ENCODE data around the gene HDAC3.

The HDAC3 gene

GRCh38 chr5:141605523-141606277 lies 30.9 kb downstream of the HDAC3 start:
- peak; percentile 43 to 52 for DNase-seq (ENCODE audit: low read depth in 2 of 2, low spot score in 1 of 2)

GRCh38 chr5:141603923-141604717 lies 32.5 kb downstream of the HDAC3 start:
- no peak for DNase-seq (ENCODE audit: low read depth in 2 of 2, low spot score in 1 of 2)

- DNase-seq (ENCODE audit: low read depth in 2 of 2, low spot score in 1 of 2), result no peak
These were observed 34.0 kb downstream of the HDAC3 start for GRCh38 chr5:141602606-141603005.

- no peak for DNase-seq (ENCODE audit: low read depth in 2 of 2, low spot score in 1 of 2)
These were observed 38.0 kb downstream of the HDAC3 start for GRCh38 chr5:141598391-141599345.

- no peak for DNase-seq (ENCODE audit: low read depth in 2 of 2, low spot score in 1 of 2)
These were observed 38.8 kb downstream of the HDAC3 start for GRCh38 chr5:141597814-141598213.

GRCh38 chr5:141597394-141597793 lies 39.3 kb downstream of the HDAC3 start:
- DNase-seq (ENCODE audit: low read depth in 2 of 2, low spot score in 1 of 2), result no peak

GRCh38 chr5:141596867-141597266 lies 39.8 kb downstream of the HDAC3 start:
- no peak for DNase-seq (ENCODE audit: low read depth in 2 of 2, low spot score in 1 of 2)

- no peak for DNase-seq (ENCODE audit: low read depth in 2 of 2, low spot score in 1 of 2)
These were observed 46.5 kb downstream of the HDAC3 start for GRCh38 chr5:141590127-141590526.

- DNase-seq (ENCODE audit: low read depth in 2 of 2, low spot score in 1 of 2), result no peak
These were observed 50.4 kb downstream of the HDAC3 start for GRCh38 chr5:141586246-141586645.

- no peak for DNase-seq (ENCODE audit: low read depth in 2 of 2, low spot score in 1 of 2)
These were observed 51.1 kb downstream of the HDAC3 start for GRCh38 chr5:141585594-141585993.

- DNase-seq (ENCODE audit: low read depth in 2 of 2, low spot score in 1 of 2), result no peak
These were observed 62.5 kb downstream of the HDAC3 start for GRCh38 chr5:141574122-141574510.

- no peak for DNase-seq (ENCODE audit: low read depth in 2 of 2, low spot score in 1 of 2)
These were observed 63.0 kb downstream of the HDAC3 start for GRCh38 chr5:141573489-141574121.
